GM12878 (cell line): ENCODE data around the gene TAF1L. TPM values are rescaled to one million over a fixed set of nuclear protein-coding genes. Genes with fewer than 3 reads are reported as not detected.

ENCODE experiments used
- ATAC-seq: fragments of 200-7000 bp; cut with Tn5 transposase; 3 replicates; pipeline ENCODE4 v1.9.1; 2020; ENCODE audit warnings: mild to moderate bottlenecking, moderate library complexity
- BruUV-seq: library from RNA; stranded (reverse); fragments of 400-500 nt; replicated peaks from 2 replicates; lab custom pipeline; 2021; lab: Mats Ljungman, UMichigan
- CTCF ChIA-PET: fragments of 300-600 bp; sonication (Branson Sonifier 250); formaldehyde crosslinking; extraction: SDS; loops from one replicate; lab custom pipeline; 2021; ENCODE audit warnings: inconsistent platforms; lab: Yijun Ruan, JAX
- POLR2A ChIA-PET: fragments of 350-600 bp; formaldehyde crosslinking; extraction: SDS; loops from one replicate; lab custom pipeline; 2021; ENCODE audit warnings: inconsistent platforms; lab: Charles Lee
- RAD21 ChIA-PET: fragments of 300-600 bp; sonication (Branson Sonifier 250); formaldehyde crosslinking; loops from one replicate; lab custom pipeline; 2023; ENCODE audit warnings: antibody characterized with exemption; ENCODE audit not compliant: unreplicated experiment; lab: Charles Lee
- SMC1A ChIA-PET: fragments of 300-600 bp; sonication (Branson Sonifier 250); formaldehyde crosslinking; loops from one replicate; lab custom pipeline; 2023; ENCODE audit not compliant: unreplicated experiment, uncharacterized antibody; lab: Charles Lee
- DNase-seq: peaks from one replicate; pipeline ENCODE4 v3.0.0-alpha.2; 2011; ENCODE audit warnings: low read depth, low spot score
- FAIRE-seq: peaks from 3 replicates; lab custom pipeline; 2011; peaks lifted over from hg19 to GRCh38; lab: Jason Lieb, UNC
- H2AFZ ChIP-seq: 2 replicates; pipeline ENCODE4 v1.6.0; 2011; ENCODE audit warnings: low read depth, low read length, control low read depth; ENCODE audit not compliant: control insufficient read depth
- H3K27ac ChIP-seq: 2 replicates; pipeline ENCODE4 v1.5.1; 2011; ENCODE audit warnings: control low read depth; ENCODE audit not compliant: control insufficient read depth, insufficient read depth
- H3K27me3 ChIP-seq, 2 experiments: replicated peaks in 1 of 2; 2 replicates each; pipeline versions ENCODE4 v1.6.0 to v1.6.1; 2011; ENCODE audit warnings: low read length in 1 of 2; ENCODE audit not compliant: control insufficient read depth in 2 of 2, insufficient read depth in 2 of 2
- H3K36me3 ChIP-seq, 2 experiments: 2 replicates each; pipeline ENCODE4 v1.5.1; 2011; ENCODE audit warnings: low read length in 1 of 2; ENCODE audit not compliant: control insufficient read depth in 2 of 2, insufficient read depth in 2 of 2
- H3K4me1 ChIP-seq: 2 replicates; pipeline ENCODE4 v1.6.1; 2011; ENCODE audit warnings: mild to moderate bottlenecking, low read length, moderate library complexity, mixed read lengths; ENCODE audit not compliant: control insufficient read depth, insufficient read depth
- H3K4me2 ChIP-seq: 2 replicates; pipeline ENCODE4 v1.6.0; 2011; ENCODE audit warnings: control low read depth; ENCODE audit not compliant: control insufficient read depth, insufficient read depth
- H3K4me3 ChIP-seq: fragments of 200-600 bp; sonication (generic); 2 replicates; pipeline ENCODE4 v1.5.1; 2016
- H3K79me2 ChIP-seq: 2 replicates; pipeline ENCODE4 v1.6.0; 2011; ENCODE audit warnings: low read length; ENCODE audit not compliant: control insufficient read depth, insufficient read depth
- H3K9ac ChIP-seq: 2 replicates; pipeline ENCODE4 v1.8.0; 2011; ENCODE audit warnings: low read length, control low read depth, mixed read lengths; ENCODE audit not compliant: control insufficient read depth, insufficient read depth
- H3K9me3 ChIP-seq: replicated peaks from 3 replicates; pipeline ENCODE4 v1.5.1; 2011; ENCODE audit warnings: mild to moderate bottlenecking, low read length; ENCODE audit not compliant: control insufficient read depth, insufficient read depth
- H4K20me1 ChIP-seq: 2 replicates; pipeline ENCODE4 v1.6.0; 2011; ENCODE audit not compliant: control insufficient read depth, insufficient read depth
- EED ChIP-seq: sonication (generic); IDR thresholded peaks from 2 replicates; pipeline ENCODE4 v1.6.1; 2016; ENCODE audit warnings: antibody characterized with exemption, low read depth
- HCFC1 ChIP-seq: fragments of 150-350 bp; IDR thresholded peaks from 2 replicates; pipeline ENCODE4 v1.6.1; 2014; ENCODE audit warnings: low read length
- IKZF1 ChIP-seq: fragments of 450-650 bp; conservative IDR thresholded peaks from 2 replicates; pipeline ENCODE4 v1.6.1; 2017; ENCODE audit warnings: antibody characterized with exemption, mild to moderate bottlenecking
- IRF4 ChIP-seq: IDR thresholded peaks from 2 replicates; pipeline ENCODE4 v1.6.1; 2011; ENCODE audit warnings: low read depth, low read length
- JUND ChIP-seq: IDR thresholded peaks from 2 replicates; pipeline ENCODE4 v1.6.1; 2012; ENCODE audit warnings: low read depth, mild to moderate bottlenecking, low read length, improper control_type of control experiment, moderate library complexity
- KDM1A ChIP-seq: fragments of 200-600 bp; sonication (generic); IDR thresholded peaks from 2 replicates; pipeline ENCODE4 v1.6.1; 2016; ENCODE audit warnings: borderline replicate concordance
- KLF5 ChIP-seq: fragments of 450-650 bp; IDR thresholded peaks from 2 replicates; pipeline ENCODE4 v1.6.1; 2014; ENCODE audit warnings: mild to moderate bottlenecking; ENCODE audit not compliant: partially characterized antibody
- NR2C1 ChIP-seq: fragments of 450-650 bp; IDR thresholded peaks from 2 replicates; pipeline ENCODE4 v1.6.1; 2017; ENCODE audit warnings: antibody characterized with exemption, mild to moderate bottlenecking, moderate library complexity
- ZNF384 ChIP-seq: IDR thresholded peaks from 2 replicates; pipeline ENCODE4 v1.6.1; 2012; ENCODE audit warnings: low read depth, mild to moderate bottlenecking, low read length, improper control_type of control experiment, borderline replicate concordance
- WGBS: methylation state at CpG from one replicate; pipeline ENCODE4 v1.1.6; 2016; ENCODE audit warnings: low lambda C conversion rate; ENCODE audit not compliant: insufficient replicate concordance, insufficient coverage; ENCODE audit errors: missing lambda C conversion rate; 5-methylcytosine and 5-hydroxymethylcytosine counted together
- in situ Hi-C: fragments of 300-500 bp; cut with MboI; formaldehyde crosslinking; loops from 9 replicates; pipeline ENCODE4 v1.14.3; 2018; ENCODE audit warnings: mixed read lengths
- intact Hi-C: fragments of 100-400 bp; cut with micrococcal nuclease; formaldehyde crosslinking; loops from one replicate; pipeline ENCODE4 v1.14.2; 2022; ENCODE audit not compliant: unreplicated experiment
- polyA plus RNA-seq, 11 experiments: library from polyadenylated mRNA; depleted of rRNA in 4 of 11; unstranded in 6 of 11; stranded (reverse) in 5 of 11; fragments of >200 nt; fragmentation: Nextera tagmentation in 4 of 11; fragmentation: Illumina TruSeq in 1 of 11; extraction: Ambion mirVana in 4 of 11; extraction: Trizol in 1 of 11; gene quantifications; 1 replicate in 1 of 11; 2 replicates in 10 of 11; pipeline versions ENCODE4 v1.2.1 to v1.2.3, GENCODE V29; 2011 to 2016; ENCODE audit warnings: inconsistent platforms in 2 of 11, missing spikeins in 2 of 11, low read depth in 1 of 11
- total RNA-seq, 4 experiments: library from RNA; depleted of rRNA in 3 of 4; stranded (reverse); fragments of >200 nt in 3 of 4; fragmentation: Illumina TruSeq in 1 of 4; extraction: Trizol in 1 of 4; gene quantifications; 2 replicates each; pipeline versions ENCODE4 v1.2.1 to v1.2.3, GENCODE V29; 2013 to 2021
- TF ChIP-seq, protein P1 (sequence below): IDR thresholded peaks from 2 replicates; pipeline ENCODE4 v1.6.1; 2011; ENCODE audit warnings: mild to moderate bottlenecking, low read depth, low read length, moderate library complexity; ENCODE audit not compliant: insufficient replicate concordance
- TF ChIP-seq, protein P2 (sequence below): IDR thresholded peaks from 2 replicates; pipeline ENCODE4 v1.6.1; 2012; ENCODE audit warnings: mild to moderate bottlenecking, low read depth, low read length
- TF ChIP-seq, protein P3 (sequence below): IDR thresholded peaks from 2 replicates; pipeline ENCODE4 v1.6.1; 2012; ENCODE audit warnings: improper control_type of control experiment, low read depth, low read length; ENCODE audit not compliant: insufficient replicate concordance
- TF ChIP-seq, protein P4 (sequence below): IDR thresholded peaks from 2 replicates; pipeline ENCODE4 v1.6.1; 2011; ENCODE audit warnings: low read depth, low read length, improper control_type of control experiment, borderline replicate concordance

The TAF1L gene
- total and polyA plus RNA-seq, 10 of the 15 experiments (the other 5 are each of a cell fraction or from before 2014, with no cell fraction given), result under 0.01 to 0.03 (median 0.01) TPM; not detected in 6

DNA sequence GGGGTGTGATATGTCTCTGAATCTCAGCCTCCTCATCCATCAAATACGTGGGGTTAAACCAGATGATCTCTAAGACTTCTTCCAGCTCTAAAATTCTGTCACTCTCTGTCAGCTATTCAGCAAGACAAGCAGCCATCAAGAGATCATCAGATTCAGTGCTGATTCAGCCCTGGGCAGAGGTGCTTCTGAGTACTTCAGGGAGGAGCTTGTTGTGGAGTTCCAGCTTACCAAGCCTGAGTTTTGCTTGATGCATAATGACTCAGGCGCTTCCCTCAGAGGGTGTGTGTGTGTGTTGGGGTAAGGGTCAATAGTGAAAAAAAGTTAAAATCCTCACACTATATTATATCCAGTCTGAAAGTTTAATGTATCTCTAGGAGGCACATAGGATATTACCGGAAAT, 29.6 kb upstream of the TAF1L start:
- ATAC-seq (no peak), DNase-seq (no peak), FAIRE-seq (no peak)
- no peaks in the 10 kb centered on the region for H3K36me3 ChIP-seq
- ChIA-PET SMC1A (no interaction called here), CTCF (interaction anchor here (1.4 kb wide), 1 partner anchor 84 kb away, joined by 4 read pairs; no protein-coding TSS in a partner anchor), RAD21 (no interaction called here), POLR2A (no interaction called here)
- no peaks in the 10 kb centered on the region for H3K27me3 ChIP-seq
- no peak overlapping the region for H3K4me3 ChIP-seq
- H3K79me2 ChIP-seq, result no peaks in the 10 kb centered on the region
- 16% methylated on average over 3 of the region's 3 CpGs for WGBS
- H2AFZ ChIP-seq, result no peak overlapping the region
- no peak overlapping the region for H3K9ac ChIP-seq
- no peaks in the 10 kb centered on the region for H3K9me3 ChIP-seq
- H3K27ac ChIP-seq, result no peak overlapping the region
- no peaks in the 10 kb centered on the region for H3K4me1 ChIP-seq
- in situ Hi-C loops (no loop called here), intact Hi-C loops (no loop called here)
- no TSS peak for BruUV-seq
- H4K20me1 ChIP-seq, result no peaks in the 10 kb centered on the region
- H3K4me2 ChIP-seq, result no peak overlapping the region
- TF ChIP-seq HCFC1 (no peak), ZNF384 (no peak), JUND (no peak), EED (no peak), IKZF1 (no peak), KDM1A (no peak), IRF4 (no peak), KLF5 (no peak), NR2C1 (no peak)
- TF ChIP-seq, protein P1, sequence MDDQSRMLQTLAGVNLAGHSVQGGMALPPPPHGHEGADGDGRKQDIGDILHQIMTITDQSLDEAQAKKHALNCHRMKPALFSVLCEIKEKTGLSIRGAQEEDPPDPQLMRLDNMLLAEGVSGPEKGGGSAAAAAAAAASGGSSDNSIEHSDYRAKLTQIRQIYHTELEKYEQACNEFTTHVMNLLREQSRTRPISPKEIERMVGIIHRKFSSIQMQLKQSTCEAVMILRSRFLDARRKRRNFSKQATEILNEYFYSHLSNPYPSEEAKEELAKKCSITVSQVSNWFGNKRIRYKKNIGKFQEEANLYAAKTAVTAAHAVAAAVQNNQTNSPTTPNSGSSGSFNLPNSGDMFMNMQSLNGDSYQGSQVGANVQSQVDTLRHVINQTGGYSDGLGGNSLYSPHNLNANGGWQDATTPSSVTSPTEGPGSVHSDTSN, result no peak
- TF ChIP-seq, protein P2, sequence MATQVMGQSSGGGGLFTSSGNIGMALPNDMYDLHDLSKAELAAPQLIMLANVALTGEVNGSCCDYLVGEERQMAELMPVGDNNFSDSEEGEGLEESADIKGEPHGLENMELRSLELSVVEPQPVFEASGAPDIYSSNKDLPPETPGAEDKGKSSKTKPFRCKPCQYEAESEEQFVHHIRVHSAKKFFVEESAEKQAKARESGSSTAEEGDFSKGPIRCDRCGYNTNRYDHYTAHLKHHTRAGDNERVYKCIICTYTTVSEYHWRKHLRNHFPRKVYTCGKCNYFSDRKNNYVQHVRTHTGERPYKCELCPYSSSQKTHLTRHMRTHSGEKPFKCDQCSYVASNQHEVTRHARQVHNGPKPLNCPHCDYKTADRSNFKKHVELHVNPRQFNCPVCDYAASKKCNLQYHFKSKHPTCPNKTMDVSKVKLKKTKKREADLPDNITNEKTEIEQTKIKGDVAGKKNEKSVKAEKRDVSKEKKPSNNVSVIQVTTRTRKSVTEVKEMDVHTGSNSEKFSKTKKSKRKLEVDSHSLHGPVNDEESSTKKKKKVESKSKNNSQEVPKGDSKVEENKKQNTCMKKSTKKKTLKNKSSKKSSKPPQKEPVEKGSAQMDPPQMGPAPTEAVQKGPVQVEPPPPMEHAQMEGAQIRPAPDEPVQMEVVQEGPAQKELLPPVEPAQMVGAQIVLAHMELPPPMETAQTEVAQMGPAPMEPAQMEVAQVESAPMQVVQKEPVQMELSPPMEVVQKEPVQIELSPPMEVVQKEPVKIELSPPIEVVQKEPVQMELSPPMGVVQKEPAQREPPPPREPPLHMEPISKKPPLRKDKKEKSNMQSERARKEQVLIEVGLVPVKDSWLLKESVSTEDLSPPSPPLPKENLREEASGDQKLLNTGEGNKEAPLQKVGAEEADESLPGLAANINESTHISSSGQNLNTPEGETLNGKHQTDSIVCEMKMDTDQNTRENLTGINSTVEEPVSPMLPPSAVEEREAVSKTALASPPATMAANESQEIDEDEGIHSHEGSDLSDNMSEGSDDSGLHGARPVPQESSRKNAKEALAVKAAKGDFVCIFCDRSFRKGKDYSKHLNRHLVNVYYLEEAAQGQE, result no peak
- TF ChIP-seq, protein P3, sequence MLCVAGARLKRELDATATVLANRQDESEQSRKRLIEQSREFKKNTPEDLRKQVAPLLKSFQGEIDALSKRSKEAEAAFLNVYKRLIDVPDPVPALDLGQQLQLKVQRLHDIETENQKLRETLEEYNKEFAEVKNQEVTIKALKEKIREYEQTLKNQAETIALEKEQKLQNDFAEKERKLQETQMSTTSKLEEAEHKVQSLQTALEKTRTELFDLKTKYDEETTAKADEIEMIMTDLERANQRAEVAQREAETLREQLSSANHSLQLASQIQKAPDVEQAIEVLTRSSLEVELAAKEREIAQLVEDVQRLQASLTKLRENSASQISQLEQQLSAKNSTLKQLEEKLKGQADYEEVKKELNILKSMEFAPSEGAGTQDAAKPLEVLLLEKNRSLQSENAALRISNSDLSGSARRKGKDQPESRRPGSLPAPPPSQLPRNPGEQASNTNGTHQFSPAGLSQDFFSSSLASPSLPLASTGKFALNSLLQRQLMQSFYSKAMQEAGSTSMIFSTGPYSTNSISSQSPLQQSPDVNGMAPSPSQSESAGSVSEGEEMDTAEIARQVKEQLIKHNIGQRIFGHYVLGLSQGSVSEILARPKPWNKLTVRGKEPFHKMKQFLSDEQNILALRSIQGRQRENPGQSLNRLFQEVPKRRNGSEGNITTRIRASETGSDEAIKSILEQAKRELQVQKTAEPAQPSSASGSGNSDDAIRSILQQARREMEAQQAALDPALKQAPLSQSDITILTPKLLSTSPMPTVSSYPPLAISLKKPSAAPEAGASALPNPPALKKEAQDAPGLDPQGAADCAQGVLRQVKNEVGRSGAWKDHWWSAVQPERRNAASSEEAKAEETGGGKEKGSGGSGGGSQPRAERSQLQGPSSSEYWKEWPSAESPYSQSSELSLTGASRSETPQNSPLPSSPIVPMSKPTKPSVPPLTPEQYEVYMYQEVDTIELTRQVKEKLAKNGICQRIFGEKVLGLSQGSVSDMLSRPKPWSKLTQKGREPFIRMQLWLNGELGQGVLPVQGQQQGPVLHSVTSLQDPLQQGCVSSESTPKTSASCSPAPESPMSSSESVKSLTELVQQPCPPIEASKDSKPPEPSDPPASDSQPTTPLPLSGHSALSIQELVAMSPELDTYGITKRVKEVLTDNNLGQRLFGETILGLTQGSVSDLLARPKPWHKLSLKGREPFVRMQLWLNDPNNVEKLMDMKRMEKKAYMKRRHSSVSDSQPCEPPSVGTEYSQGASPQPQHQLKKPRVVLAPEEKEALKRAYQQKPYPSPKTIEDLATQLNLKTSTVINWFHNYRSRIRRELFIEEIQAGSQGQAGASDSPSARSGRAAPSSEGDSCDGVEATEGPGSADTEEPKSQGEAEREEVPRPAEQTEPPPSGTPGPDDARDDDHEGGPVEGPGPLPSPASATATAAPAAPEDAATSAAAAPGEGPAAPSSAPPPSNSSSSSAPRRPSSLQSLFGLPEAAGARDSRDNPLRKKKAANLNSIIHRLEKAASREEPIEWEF, result no peak
- TF ChIP-seq, protein P4, sequence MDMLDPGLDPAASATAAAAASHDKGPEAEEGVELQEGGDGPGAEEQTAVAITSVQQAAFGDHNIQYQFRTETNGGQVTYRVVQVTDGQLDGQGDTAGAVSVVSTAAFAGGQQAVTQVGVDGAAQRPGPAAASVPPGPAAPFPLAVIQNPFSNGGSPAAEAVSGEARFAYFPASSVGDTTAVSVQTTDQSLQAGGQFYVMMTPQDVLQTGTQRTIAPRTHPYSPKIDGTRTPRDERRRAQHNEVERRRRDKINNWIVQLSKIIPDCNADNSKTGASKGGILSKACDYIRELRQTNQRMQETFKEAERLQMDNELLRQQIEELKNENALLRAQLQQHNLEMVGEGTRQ, result no peak
